K562 (cell line): ENCODE data around the gene CLIC5. TPM values are rescaled to one million over a fixed set of nuclear protein-coding genes. Genes with fewer than 3 reads are reported as not detected.

Experiments used
- ATAC-seq: fragments of 200-7000 bp; cut with Tn5 transposase; 3 replicates; pipeline ENCODE4 v1.9.1; 2020; ENCODE audit warnings: moderate library complexity
- BruUV-seq: library from RNA; stranded (reverse); fragments of 400-500 nt; replicated peaks from 2 replicates; lab custom pipeline; 2021; lab: Mats Ljungman, UMichigan
- CTCF ChIA-PET: fragments of 300-600 bp; formaldehyde crosslinking; extraction: SDS; loops from one replicate; lab custom pipeline; 2021; ENCODE audit warnings: low intra/inter-chr PET ratio; lab: Yijun Ruan, JAX
- POLR2A ChIA-PET: fragments of 300-600, 350-650 bp; sonication (Branson Sonifier 250); formaldehyde crosslinking; extraction: SDS; loops from one replicate; lab custom pipeline; 2021; ENCODE audit warnings: antibody characterized with exemption, inconsistent platforms; lab: Yijun Ruan, JAX
- DNase-seq, 4 experiments: peaks; one replicate each; pipeline versions ENCODE4 v3.0.0 to v3.0.0-alpha.2; 2011 to 2018; ENCODE audit warnings: low spot score in 3 of 4, mixed read lengths in 3 of 4; ENCODE audit errors: extremely low read depth in 1 of 4
- FAIRE-seq: peaks from 2 replicates; lab custom pipeline; 2011; peaks lifted over from hg19 to GRCh38; lab: Jason Lieb, UNC
- H2AFZ ChIP-seq: 2 replicates; pipeline ENCODE4 v1.6.0; 2011; ENCODE audit warnings: low read depth, low read length, control low read depth, inconsistent platforms
- H3K27ac ChIP-seq: fragments of 200-600 bp; 3 replicates; pipeline ENCODE4 v1.8.0; 2011; ENCODE audit warnings: low read depth, mild to moderate bottlenecking, control low read depth, inconsistent platforms, low read length, moderate library complexity, mixed read lengths; ENCODE audit errors: extremely low read depth
- H3K27me3 ChIP-seq, 2 experiments: fragments of 300-600 bp in 1 of 2; 2 replicates in 1 of 2; 3 replicates in 1 of 2; pipeline versions ENCODE4 v1.6.0 to v1.8.0; 2011; ENCODE audit warnings: inconsistent platforms in 2 of 2, low read length in 2 of 2, mild to moderate bottlenecking in 1 of 2, mixed read lengths in 1 of 2, moderate library complexity in 1 of 2; ENCODE audit not compliant: control insufficient read depth in 2 of 2, insufficient read depth in 2 of 2
- H3K36me3 ChIP-seq: fragments of 300-600 bp; 3 replicates; pipeline ENCODE4 v1.8.0; 2011; ENCODE audit warnings: mild to moderate bottlenecking, low read length, inconsistent platforms; ENCODE audit not compliant: control insufficient read depth, insufficient read depth
- H3K4me1 ChIP-seq, 2 experiments: fragments of 200-600 bp in 1 of 2; replicated peaks in 1 of 2; 2 replicates in 1 of 2; 3 replicates in 1 of 2; pipeline versions ENCODE4 v1.5.1 to v1.8.0; 2011; ENCODE audit warnings: inconsistent platforms in 2 of 2, low read length in 2 of 2, mild to moderate bottlenecking in 1 of 2, mixed read lengths in 1 of 2, moderate library complexity in 1 of 2; ENCODE audit not compliant: control insufficient read depth in 2 of 2, insufficient read depth in 2 of 2
- H3K4me2 ChIP-seq: 2 replicates; pipeline ENCODE4 v1.6.1; 2011; ENCODE audit warnings: low read length, control low read depth, inconsistent platforms, mixed read lengths; ENCODE audit not compliant: insufficient read depth
- H3K4me3 ChIP-seq: fragments of 200-600 bp; sonication (generic), shearing (Covaris generic); 2 replicates; pipeline ENCODE4 v1.5.1; 2016; ENCODE audit warnings: control low read depth, inconsistent platforms
- H3K79me2 ChIP-seq: fragments of 200-600 bp; 3 replicates; pipeline ENCODE4 v1.8.0; 2011; ENCODE audit warnings: low read length, inconsistent platforms; ENCODE audit not compliant: control insufficient read depth, insufficient read depth
- H3K9ac ChIP-seq, 2 experiments: 2 replicates each; pipeline versions ENCODE4 v1.6.0 to v1.6.1; 2011; ENCODE audit warnings: low read depth in 2 of 2, low read length in 2 of 2, control low read depth in 1 of 2, inconsistent platforms in 1 of 2, mild to moderate bottlenecking in 1 of 2, mixed read lengths in 1 of 2; ENCODE audit not compliant: insufficient read depth in 1 of 2
- H3K9me1 ChIP-seq: one replicate; pipeline ENCODE4 v1.6.0; 2011; ENCODE audit warnings: inconsistent platforms, mild to moderate bottlenecking, low read length, moderate library complexity; ENCODE audit not compliant: control insufficient read depth, insufficient read depth
- H3K9me3 ChIP-seq: replicated peaks from 2 replicates; pipeline ENCODE4 v1.5.1; 2011; ENCODE audit warnings: low read depth, low read length, inconsistent platforms; ENCODE audit not compliant: control insufficient read depth, insufficient read depth
- H4K20me1 ChIP-seq: replicated peaks from 2 replicates; pipeline ENCODE4 v1.6.1; 2011; ENCODE audit warnings: low read length, inconsistent platforms, mixed read lengths; ENCODE audit not compliant: control insufficient read depth, insufficient read depth
- ATF4 ChIP-seq: fragments of 450-650 bp; formaldehyde crosslinking; IDR thresholded peaks from 2 replicates; pipeline ENCODE4 v1.4.0; 2022; ENCODE audit warnings: mild to moderate bottlenecking, moderate library complexity
- ATF6 ChIP-seq: sonication (generic); formaldehyde crosslinking; IDR thresholded peaks from 2 replicates; pipeline ENCODE4 v1.4.0; 2020; ENCODE audit warnings: mild to moderate bottlenecking, missing genetic modification reagents
- CTCF ChIP-seq, 3 experiments: IDR thresholded peaks in 2 of 3; conservative IDR thresholded peaks in 1 of 3; 2 replicates each; pipeline ENCODE4 v1.5.1; 2011 to 2012; ENCODE audit warnings: low read length in 3 of 3, mild to moderate bottlenecking in 3 of 3, control low read depth in 2 of 3, improper control_type of control experiment in 1 of 3, inconsistent platforms in 1 of 3, low read depth in 1 of 3, mixed read lengths in 1 of 3, moderate library complexity in 1 of 3; ENCODE audit not compliant: insufficient read depth in 2 of 3
- FIP1L1 ChIP-seq: fragments of 200-400 bp; formaldehyde crosslinking; IDR thresholded peaks from 2 replicates; pipeline ENCODE4 v1.6.1; 2018; ENCODE audit warnings: mild to moderate bottlenecking, low read depth, low read length; ENCODE audit not compliant: poor library complexity, severe bottlenecking
- GTF2E2 ChIP-seq: fragments of 200-800 bp; sonication (Bioruptor generic); IDR thresholded peaks from 2 replicates; pipeline ENCODE4 v1.6.1; 2016; ENCODE audit warnings: missing genetic modification characterization, missing compliant biosample characterization
- KAT7 ChIP-seq: sonication (generic); formaldehyde crosslinking; IDR thresholded peaks from 2 replicates; pipeline ENCODE4 v1.8.0; 2022; ENCODE audit warnings: missing genetic modification reagents, mild to moderate bottlenecking, borderline replicate concordance
- NCOA6 ChIP-seq: fragments of 450-650 bp; IDR thresholded peaks from 2 replicates; pipeline ENCODE4 v1.6.1; 2017; ENCODE audit warnings: mild to moderate bottlenecking
- ZNF551 ChIP-seq: fragments of 250-450 bp; sonication (Bioruptor Pico); IDR thresholded peaks from 2 replicates; pipeline ENCODE4 v1.5.0; 2021; ENCODE audit warnings: mild to moderate bottlenecking, moderate library complexity
- in situ Hi-C: fragments of 300-500 bp; cut with MboI; formaldehyde crosslinking; loops from 4 replicates; pipeline ENCODE4 v1.15.0; 2018; ENCODE audit warnings: inconsistent platforms, mixed read lengths
- intact Hi-C: fragments of 100-400 bp; cut with micrococcal nuclease; formaldehyde crosslinking; loops from 2 replicates; pipeline ENCODE4 v1.14.2; 2022
- polyA plus RNA-seq, 8 experiments: library from polyadenylated mRNA; depleted of rRNA in 4 of 8; stranded (reverse) in 5 of 8; unstranded in 3 of 8; fragments of >200 nt; fragmentation: Nextera tagmentation in 2 of 8; fragmentation: Illumina TruSeq in 1 of 8; extraction: Ambion mirVana in 2 of 8; extraction: Trizol in 1 of 8; gene quantifications; 2 replicates each; pipeline versions ENCODE4 v1.2.1 to v1.2.3, GENCODE V29; 2011 to 2014; ENCODE audit warnings: inconsistent platforms in 1 of 8, missing spikeins in 1 of 8
- total RNA-seq, 7 experiments: library from RNA; depleted of rRNA in 6 of 7; stranded (reverse); fragments of >200 nt in 6 of 7; fragmentation: Illumina TruSeq in 2 of 7; extraction: Trizol in 2 of 7; gene quantifications; 2 replicates each; pipeline versions ENCODE4 v1.2.1 to v1.2.3, GENCODE V29; 2011 to 2021; ENCODE audit warnings: low replicate concordance in 1 of 7

CLIC5 gene
- total and polyA plus RNA-seq, 9 of the 15 experiments (the other 6 are each of a cell fraction or from before 2014, with no cell fraction given), result 0.31 TPM; not detected in 8

GRCh38 chr6:45947807-45948206 lies 67.9 kb downstream of the CLIC5 start:
- Histone ChIP-seq H3K27me3 (peaks cover 0 to 5% of the 10 kb centered on the region in 2 experiments; a peak in 1 of 5 replicates), H3K9ac (no peak overlapping the region), H3K4me3 (no peak overlapping the region), H2AFZ (no peak overlapping the region), H3K36me3 (no peaks in the 10 kb centered on the region), H3K4me1 (no peaks in the 10 kb centered on the region), H4K20me1 (no peaks in the 10 kb centered on the region), H3K9me3 (no peaks in the 10 kb centered on the region), H3K27ac (no peak overlapping the region), H3K4me2 (no peak overlapping the region)
- POLR2A ChIA-PET, result no interaction called here
- intact Hi-C loops, result no loop called here
- ATAC-seq (no peak), DNase-seq (no peak)
- CTCF ChIA-PET, result no interaction called here
- no TSS peak for BruUV-seq
- TF ChIP-seq CTCF (IDR thresholded peaks at IDR 0.05 in 2 of 3, conservative IDR thresholded peaks at IDR 0.05 in 1 of 3; ENCODE audit: insufficient read depth in 2 of 3, low read depth in 1 of 3, low read length in 3 of 3) (no peak), FIP1L1 (no peak), NCOA6 (no peak), ATF4 (CRISPR knock-in tag) (no peak), ATF6 (no peak), GTF2E2 (tag) (no peak), KAT7 (CRISPR knock-in tag) (no peak), ZNF551 (no peak)
- TF ChIP-seq, all 486 proteins: peak for 0
- Histone ChIP-seq H3K79me2 (no peaks in the 10 kb centered on the region), H3K9me1 (no peaks in the 10 kb centered on the region)
- FAIRE-seq, result no peak
- in situ Hi-C loops, result no loop called here
